Fibroblast of lung (primary cell): ENCODE results near the gene GCC2. TPM values are rescaled to one million over a fixed set of nuclear protein-coding genes. Genes with fewer than 3 reads are reported as not detected.

Experiments used
- DNase-seq, 2 donors: peaks; one replicate each; pipeline versions ENCODE4 v3.0.0 to v3.0.0-alpha.2; 2010; ENCODE audit warnings: low read depth in 2 of 2
- H2AFZ ChIP-seq: 2 replicates; pipeline ENCODE4 v1.5.1; 2012; ENCODE audit warnings: low read length, control low read depth, inconsistent platforms
- H3K27ac ChIP-seq: 2 replicates; pipeline ENCODE4 v1.5.1; 2011; ENCODE audit warnings: low read length, control low read depth; ENCODE audit not compliant: insufficient read depth
- H3K27me3 ChIP-seq: 2 replicates; pipeline ENCODE4 v1.5.1; 2011; ENCODE audit warnings: mild to moderate bottlenecking, low read length; ENCODE audit not compliant: control insufficient read depth, insufficient read depth
- H3K36me3 ChIP-seq: 2 replicates; pipeline ENCODE4 v1.5.1; 2011; ENCODE audit warnings: low read length; ENCODE audit not compliant: control insufficient read depth, insufficient read depth
- H3K4me1 ChIP-seq: 2 replicates; pipeline ENCODE4 v1.5.1; 2011; ENCODE audit warnings: low read length; ENCODE audit not compliant: control insufficient read depth, insufficient read depth; ENCODE audit errors: extremely low read depth
- H3K4me2 ChIP-seq: 2 replicates; pipeline ENCODE4 v1.5.1; 2011; ENCODE audit warnings: low read length, control low read depth; ENCODE audit not compliant: insufficient read depth; ENCODE audit errors: extremely low read depth
- H3K4me3 ChIP-seq, 4 experiments: fragments of 200-600 bp in 1 of 4; sonication (generic) in 1 of 4; replicated peaks in 1 of 4; 2 replicates each; pipeline ENCODE4 v1.5.1; 2011 to 2016; ENCODE audit warnings: low read length in 4 of 4, low read depth in 3 of 4, mild to moderate bottlenecking in 3 of 4, control low read depth in 2 of 4, inconsistent platforms in 1 of 4, mixed read lengths in 1 of 4; ENCODE audit not compliant: insufficient read depth in 1 of 4; ENCODE audit errors: control extremely low read depth in 1 of 4
- H3K79me2 ChIP-seq: 2 replicates; pipeline ENCODE4 v1.5.1; 2012; ENCODE audit warnings: mild to moderate bottlenecking, low read length, inconsistent platforms; ENCODE audit not compliant: control insufficient read depth, insufficient read depth
- H3K9ac ChIP-seq: 2 replicates; pipeline ENCODE4 v1.5.1; 2011; ENCODE audit warnings: mild to moderate bottlenecking, low read length, control low read depth; ENCODE audit not compliant: insufficient read depth
- H3K9me3 ChIP-seq: 2 replicates; pipeline ENCODE4 v1.5.1; 2012; ENCODE audit warnings: low read depth, low read length; ENCODE audit not compliant: control insufficient read depth, insufficient read depth
- H4K20me1 ChIP-seq: 2 replicates; pipeline ENCODE4 v1.5.1; 2011; ENCODE audit warnings: low read length; ENCODE audit not compliant: control insufficient read depth, insufficient read depth; ENCODE audit errors: extremely low read depth
- EZH2 ChIP-seq: IDR thresholded peaks from 2 replicates; pipeline ENCODE4 v1.5.1; 2012; ENCODE audit warnings: low read length, control low read depth, mild to moderate bottlenecking; ENCODE audit errors: missing control alignments
- polyA plus RNA-seq, 2 donors: library from polyadenylated mRNA; depleted of rRNA in 1 of 2; stranded (reverse) in 1 of 2; unstranded in 1 of 2; fragments of >200 nt; gene quantifications; 2 replicates each; pipeline ENCODE4 v1.2.1, GENCODE V29; 2011 to 2012; ENCODE audit warnings: missing spikeins in 1 of 2
- total RNA-seq: library from RNA; depleted of rRNA; stranded (reverse); fragments of >200 nt; gene quantifications from 2 replicates; pipeline ENCODE4 v1.2.1, GENCODE V29; 2014
- TF ChIP-seq, protein P1 (sequence below), 2 donors: IDR thresholded peaks in 1 of 2; conservative IDR thresholded peaks in 1 of 2; 1 replicate in 1 of 2; 2 replicates in 1 of 2; pipeline ENCODE4 v1.5.1; 2011 to 2012; ENCODE audit warnings: low read length in 2 of 2, control low read depth in 1 of 2, inconsistent platforms in 1 of 2, low read depth in 1 of 2, mild to moderate bottlenecking in 1 of 2

The GCC2 gene
- total and polyA plus RNA-seq, 2 donors (not counting 1 experiment from before 2014, with no cell fraction given), result 16.3 to 26.4 TPM

DNA sequence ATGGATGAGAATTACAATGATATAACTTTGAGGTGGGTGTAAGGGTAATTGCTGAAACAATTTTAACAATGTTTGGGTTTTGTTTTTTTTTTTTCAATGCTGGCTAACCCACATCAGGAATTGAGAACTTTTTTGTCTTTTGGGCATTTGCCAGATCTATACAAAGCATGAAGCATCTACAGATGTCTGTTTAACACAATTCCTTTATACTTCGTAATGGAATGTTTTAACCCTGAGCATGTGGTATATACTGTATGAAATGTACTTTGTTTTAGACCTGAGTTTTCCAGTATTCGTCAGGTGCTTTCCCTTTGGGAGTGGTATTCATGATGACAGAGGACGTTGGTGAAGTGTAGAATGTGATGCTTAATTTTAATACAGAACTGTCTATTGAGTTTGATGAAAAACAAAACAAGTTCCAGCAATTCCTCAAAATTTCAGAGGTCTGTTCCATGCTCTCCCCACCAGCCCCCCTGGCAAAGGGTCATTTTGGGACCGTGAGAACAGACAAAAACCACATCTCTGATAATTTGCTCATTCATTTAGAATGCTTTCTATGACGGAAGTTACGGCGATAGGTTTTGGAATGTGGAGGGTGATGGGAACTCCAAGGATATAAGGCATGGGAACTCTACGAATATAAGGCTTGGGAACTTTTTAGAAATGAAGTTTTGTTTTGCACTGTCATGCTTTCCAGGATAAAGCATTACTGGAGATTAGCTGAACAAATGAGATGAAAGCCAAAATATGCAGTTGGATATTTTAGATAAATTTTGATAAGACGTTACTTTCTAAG is 99.4 kb downstream of the GCC2 start:
- Histone ChIP-seq H3K9ac (no peak overlapping the region), H3K9me3 (no peaks in the 10 kb centered on the region), H3K27me3 (no peaks in the 10 kb centered on the region), H3K27ac (no peak overlapping the region), H3K79me2 (peaks cover 44% of the 10 kb centered on the region), H3K4me1 (peaks cover 9% of the 10 kb centered on the region), H2AFZ (no peak overlapping the region), H3K4me3 (no peak overlapping the region), H3K4me2 (no peak overlapping the region), H4K20me1 (no peaks in the 10 kb centered on the region), H3K36me3 (no peaks in the 10 kb centered on the region)
- peak; percentile 57 to 85 for DNase-seq
- TF ChIP-seq, protein P1, sequence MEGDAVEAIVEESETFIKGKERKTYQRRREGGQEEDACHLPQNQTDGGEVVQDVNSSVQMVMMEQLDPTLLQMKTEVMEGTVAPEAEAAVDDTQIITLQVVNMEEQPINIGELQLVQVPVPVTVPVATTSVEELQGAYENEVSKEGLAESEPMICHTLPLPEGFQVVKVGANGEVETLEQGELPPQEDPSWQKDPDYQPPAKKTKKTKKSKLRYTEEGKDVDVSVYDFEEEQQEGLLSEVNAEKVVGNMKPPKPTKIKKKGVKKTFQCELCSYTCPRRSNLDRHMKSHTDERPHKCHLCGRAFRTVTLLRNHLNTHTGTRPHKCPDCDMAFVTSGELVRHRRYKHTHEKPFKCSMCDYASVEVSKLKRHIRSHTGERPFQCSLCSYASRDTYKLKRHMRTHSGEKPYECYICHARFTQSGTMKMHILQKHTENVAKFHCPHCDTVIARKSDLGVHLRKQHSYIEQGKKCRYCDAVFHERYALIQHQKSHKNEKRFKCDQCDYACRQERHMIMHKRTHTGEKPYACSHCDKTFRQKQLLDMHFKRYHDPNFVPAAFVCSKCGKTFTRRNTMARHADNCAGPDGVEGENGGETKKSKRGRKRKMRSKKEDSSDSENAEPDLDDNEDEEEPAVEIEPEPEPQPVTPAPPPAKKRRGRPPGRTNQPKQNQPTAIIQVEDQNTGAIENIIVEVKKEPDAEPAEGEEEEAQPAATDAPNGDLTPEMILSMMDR (conservative IDR thresholded peaks at IDR 0.05 in 1 of 2, IDR thresholded peaks at IDR 0.05 in 1 of 2; ENCODE audit: low read depth in 1 of 2, low read length in 2 of 2), result no peak
- TF ChIP-seq EZH2, result no peak

DNA sequence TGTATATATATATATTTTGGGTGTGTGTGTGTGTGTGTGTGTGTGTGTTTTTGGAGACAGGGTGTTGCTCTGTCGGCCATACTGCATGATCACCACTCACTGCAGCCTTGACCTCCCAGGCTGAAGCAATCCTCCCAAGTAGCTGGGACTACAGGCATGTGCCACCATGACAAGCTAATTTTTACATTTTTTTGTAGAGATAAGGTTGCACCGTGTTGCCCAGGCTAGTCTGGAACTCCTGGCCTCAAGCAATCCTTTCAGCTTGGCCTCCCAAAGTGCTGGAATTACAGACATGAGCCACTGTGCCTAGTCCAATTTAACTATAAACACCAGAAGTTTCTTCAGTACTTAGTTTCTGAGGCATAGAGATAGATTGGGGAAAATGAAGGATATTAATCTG is 103.6 kb downstream of the GCC2 start:
- Histone ChIP-seq H3K79me2 (peaks cover 40% of the 10 kb centered on the region), H2AFZ (no peak overlapping the region), H3K36me3 (no peaks in the 10 kb centered on the region), H3K9me3 (no peaks in the 10 kb centered on the region), H3K27me3 (no peaks in the 10 kb centered on the region), H3K9ac (no peak overlapping the region), H3K27ac (no peak overlapping the region), H3K4me2 (no peak overlapping the region), H3K4me1 (peaks cover 12% of the 10 kb centered on the region), H3K4me3 (no peak overlapping the region), H4K20me1 (no peaks in the 10 kb centered on the region)
- TF ChIP-seq, protein P1 (conservative IDR thresholded peaks at IDR 0.05 in 1 of 2, IDR thresholded peaks at IDR 0.05 in 1 of 2; ENCODE audit: low read depth in 1 of 2, low read length in 2 of 2), result no peak
- TF ChIP-seq EZH2, result no peak
- DNase-seq, result no peak

DNA sequence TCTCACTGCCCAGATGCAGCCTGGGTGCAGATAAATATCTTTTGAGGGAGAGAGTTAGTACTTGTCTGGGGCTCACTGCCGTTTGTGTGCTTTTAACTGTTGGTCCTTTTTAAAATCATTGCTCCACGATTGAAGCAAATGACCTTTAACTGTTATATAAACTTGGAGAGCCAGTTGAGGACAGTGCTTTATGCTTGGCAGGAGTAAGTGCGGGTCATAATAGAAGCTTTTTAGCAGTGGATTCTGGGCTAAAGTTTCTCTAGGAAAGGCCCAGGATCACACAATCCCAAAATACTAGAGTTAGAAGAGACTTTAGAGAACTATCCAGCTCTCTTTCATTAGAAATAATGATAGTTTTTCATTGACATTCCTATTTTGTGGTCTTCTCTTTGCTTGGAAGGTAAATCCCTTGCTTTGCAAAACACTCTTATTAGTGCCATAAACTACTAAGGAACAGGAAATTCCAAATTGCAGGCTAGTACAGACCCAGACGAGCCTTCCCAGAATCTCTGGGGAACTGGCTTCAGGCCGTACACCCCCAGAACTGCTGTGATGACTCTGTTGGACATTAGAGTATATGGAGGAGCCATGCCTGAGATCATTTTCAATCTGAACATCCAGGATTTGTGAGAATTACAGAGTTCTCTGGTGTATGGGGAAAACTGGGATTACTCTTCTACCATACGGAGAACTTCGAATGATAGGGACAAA is 104.4 kb downstream of the GCC2 start:
- Histone ChIP-seq H2AFZ (no peak overlapping the region), H3K27ac (peak overlapping the region; percentile 36), H3K9me3 (no peaks in the 10 kb centered on the region), H3K79me2 (peaks cover 36% of the 10 kb centered on the region), H3K9ac (no peak overlapping the region), H3K4me3 (no peak overlapping the region), H3K27me3 (no peaks in the 10 kb centered on the region), H3K4me2 (no peak overlapping the region), H3K4me1 (peaks cover 11% of the 10 kb centered on the region), H3K36me3 (no peaks in the 10 kb centered on the region), H4K20me1 (no peaks in the 10 kb centered on the region)
- TF ChIP-seq, protein P1 (conservative IDR thresholded peaks at IDR 0.05 in 1 of 2, IDR thresholded peaks at IDR 0.05 in 1 of 2; ENCODE audit: low read depth in 1 of 2, low read length in 2 of 2), result no peak
- no peak for TF ChIP-seq EZH2
- peak in 1 of 2 donors; percentile 52 for DNase-seq
